ENCODE results near the gene CTH.
"Not testable (repeated sequence)": the region's sequence is repeated elsewhere in the genome, so short reads cannot be mapped to it uniquely, and the experiment has no call there.

The CTH gene

GRCh38 chr1:70455291-70455690 is 44.2 kb downstream of the CTH start:
- DNase-seq (ENCODE audit: low spot score): no peak

- peak; percentile 74 for DNase-seq (ENCODE audit: low spot score)
These were observed 47.1 kb downstream of the CTH start for GRCh38 chr1:70458131-70458530.

GRCh38 chr1:70459496-70460225 is 48.6 kb downstream of the CTH start:
- DNase-seq (ENCODE audit: low spot score): no peak

- DNase-seq (ENCODE audit: low spot score): not testable (repeated sequence)
These were observed 50.0 kb downstream of the CTH start for GRCh38 chr1:70460740-70461713.

- no peak for DNase-seq (ENCODE audit: low spot score)
These were observed 51.5 kb downstream of the CTH start for GRCh38 chr1:70462611-70463010.

- no peak for DNase-seq (ENCODE audit: low spot score)
These were observed 54.8 kb downstream of the CTH start for GRCh38 chr1:70465911-70466310.

- no peak for DNase-seq (ENCODE audit: low spot score)
These were observed 56.5 kb downstream of the CTH start for GRCh38 chr1:70467531-70467930.

GRCh38 chr1:70468180-70468579 is 57.1 kb downstream of the CTH start:
- no peak for DNase-seq (ENCODE audit: low spot score)

GRCh38 chr1:70469184-70469583 is 58.1 kb downstream of the CTH start:
- not testable (repeated sequence) for DNase-seq (ENCODE audit: low spot score)

GRCh38 chr1:70475023-70475422 is 64.0 kb downstream of the CTH start:
- DNase-seq (ENCODE audit: low spot score): no peak

- no peak for DNase-seq (ENCODE audit: low spot score)
These were observed 66.0 kb downstream of the CTH start for GRCh38 chr1:70477090-70477489.

- DNase-seq (ENCODE audit: low spot score): not testable (repeated sequence)
These were observed 66.8 kb downstream of the CTH start for GRCh38 chr1:70477905-70478304.

GRCh38 chr1:70483342-70483741 is 72.3 kb downstream of the CTH start:
- no peak for DNase-seq (ENCODE audit: low spot score)

- no peak for DNase-seq (ENCODE audit: low spot score)
These were observed 74.6 kb downstream of the CTH start for GRCh38 chr1:70485624-70486023.

- DNase-seq (ENCODE audit: low spot score): no peak
These were observed 75.8 kb downstream of the CTH start for GRCh38 chr1:70486676-70487458.

- DNase-seq (ENCODE audit: low spot score): no peak
These were observed 76.4 kb downstream of the CTH start for GRCh38 chr1:70487459-70487815.

- DNase-seq (ENCODE audit: low spot score): peak; percentile 61
These were observed 77.0 kb downstream of the CTH start for GRCh38 chr1:70487910-70488665.
